Muscle of leg (tissue), 11 donors: ENCODE measurements around the gene ZFAND5. TPM values are rescaled to one million over a fixed set of nuclear protein-coding genes. Genes with fewer than 3 reads are reported as not detected.

Experiments used
- DNase-seq: peaks from one replicate; pipeline ENCODE4 v3.0.0; 2013
- H3K27ac ChIP-seq: one replicate; pipeline ENCODE4 v1.5.1; 2013; ENCODE audit warnings: mild to moderate bottlenecking, low read length, control low read depth
- H3K27me3 ChIP-seq: one replicate; pipeline ENCODE4 v1.6.1; 2013; ENCODE audit warnings: low read length; ENCODE audit not compliant: control insufficient read depth, insufficient read depth
- H3K36me3 ChIP-seq: one replicate; pipeline ENCODE4 v1.6.1; 2013; ENCODE audit warnings: low read length; ENCODE audit not compliant: control insufficient read depth, insufficient read depth
- H3K4me1 ChIP-seq: one replicate; pipeline ENCODE4 v1.6.1; 2013; ENCODE audit warnings: low read length; ENCODE audit not compliant: control insufficient read depth, insufficient read depth
- H3K4me3 ChIP-seq: one replicate; pipeline ENCODE4 v1.5.1; 2013; ENCODE audit warnings: low read length, control low read depth
- H3K9me3 ChIP-seq: replicated peaks from 2 replicates; pipeline ENCODE4 v1.6.1; 2013; ENCODE audit warnings: low read depth, low read length; ENCODE audit not compliant: control insufficient read depth
- WGBS: methylation state at CpG from one replicate; pipeline ENCODE4 v1.1.5; 2013; ENCODE audit warnings: missing lambda C conversion rate; ENCODE audit not compliant: insufficient coverage; 5-methylcytosine and 5-hydroxymethylcytosine counted together
- polyA plus RNA-seq, 8 donors: library from polyadenylated mRNA; unstranded; fragments of 120-200 nt; gene quantifications; one replicate each; pipeline versions ENCODE4 v1.2.1 to v1.2.3, GENCODE V29; 2013; ENCODE audit warnings: inconsistent platforms in 1 of 8, low replicate concordance in 1 of 8; ENCODE audit not compliant: insufficient read length in 8 of 8, insufficient read depth in 1 of 8
- total RNA-seq: library from RNA; stranded (reverse); fragments of 120-200 nt; gene quantifications from one replicate; pipeline ENCODE4 v1.2.4, GENCODE V29; 2013

The ZFAND5 gene
- total and polyA plus RNA-seq, 9 donors = 83.3 to 146 (median 132) TPM

DNA sequence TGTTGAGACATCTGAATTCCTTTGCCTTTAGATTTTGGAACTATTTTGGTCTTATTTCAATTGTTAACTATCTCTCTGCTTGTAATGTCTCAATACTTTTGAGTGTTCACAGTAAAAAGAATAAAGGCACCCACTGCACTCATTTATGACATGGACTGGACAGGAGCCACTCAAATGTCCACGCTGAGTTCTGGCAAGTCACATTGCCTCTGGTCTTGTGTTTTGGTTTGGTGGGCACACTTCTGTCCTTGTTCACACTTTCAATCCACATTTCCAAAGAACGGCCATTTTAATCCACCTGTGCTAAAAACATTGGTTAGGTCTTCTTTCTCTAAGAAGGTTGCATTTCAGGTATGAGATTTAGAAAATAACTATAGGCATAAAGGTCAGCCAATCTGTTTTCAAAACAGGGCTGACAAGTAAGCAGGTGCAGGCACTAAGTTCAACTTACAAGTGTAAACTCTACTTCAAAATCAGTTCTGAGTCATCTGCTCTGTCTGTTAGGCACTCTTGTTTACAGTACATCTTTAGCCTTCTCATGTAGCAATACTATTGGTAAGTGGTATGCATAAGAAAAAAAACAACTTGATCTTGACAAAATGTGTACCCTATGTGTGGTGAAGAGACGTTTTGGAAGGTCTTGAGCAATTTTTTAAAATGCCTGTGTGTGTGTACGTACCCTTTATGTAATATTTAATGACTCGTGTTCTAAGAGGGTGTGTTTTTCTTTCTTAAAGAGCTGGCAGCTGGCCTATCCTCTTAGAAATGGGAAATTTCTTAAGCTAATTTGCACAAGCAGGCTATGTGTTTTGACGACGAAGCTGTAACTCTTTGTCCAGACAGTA, 31.5 kb upstream of the ZFAND5 start:
- Histone ChIP-seq H3K4me1 (no peaks in the 10 kb centered on the region), H3K4me3 (no peak overlapping the region), H3K27ac (no peak overlapping the region), H3K9me3 (no peaks in the 10 kb centered on the region), H3K36me3 (no peaks in the 10 kb centered on the region), H3K27me3 (no peaks in the 10 kb centered on the region)
- DNase-seq = peak; percentile 5
- 46% methylated on average over 3 of the region's 7 CpGs for WGBS

DNA sequence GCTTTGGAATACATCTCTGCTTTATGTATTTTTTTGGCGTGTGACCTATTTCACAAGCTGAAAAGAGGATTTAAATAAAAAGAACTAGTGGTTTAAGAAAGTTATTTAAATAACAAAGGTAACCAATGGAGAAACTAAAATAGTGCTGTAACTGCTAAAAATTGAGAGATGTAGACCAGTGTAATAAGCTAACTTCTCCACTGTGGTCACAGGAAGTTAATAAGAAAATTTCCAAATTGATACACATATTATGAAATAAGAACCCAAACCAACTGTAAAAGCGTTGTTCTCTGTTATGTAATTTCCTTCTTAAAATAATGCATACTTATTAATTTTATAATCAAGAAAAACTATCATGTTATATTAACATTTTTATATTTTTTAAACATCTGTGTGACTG, 29.1 kb upstream of the ZFAND5 start:
- H3K4me3 ChIP-seq = no peak overlapping the region
- WGBS = no CpG with 5 or more reads among the region's 2 CpGs
- no peaks in the 10 kb centered on the region for H3K27me3 ChIP-seq
- no peak for DNase-seq
- H3K9me3 ChIP-seq = no peaks in the 10 kb centered on the region
- H3K27ac ChIP-seq = no peak overlapping the region
- H3K4me1 ChIP-seq = no peaks in the 10 kb centered on the region
- H3K36me3 ChIP-seq = no peaks in the 10 kb centered on the region

DNA sequence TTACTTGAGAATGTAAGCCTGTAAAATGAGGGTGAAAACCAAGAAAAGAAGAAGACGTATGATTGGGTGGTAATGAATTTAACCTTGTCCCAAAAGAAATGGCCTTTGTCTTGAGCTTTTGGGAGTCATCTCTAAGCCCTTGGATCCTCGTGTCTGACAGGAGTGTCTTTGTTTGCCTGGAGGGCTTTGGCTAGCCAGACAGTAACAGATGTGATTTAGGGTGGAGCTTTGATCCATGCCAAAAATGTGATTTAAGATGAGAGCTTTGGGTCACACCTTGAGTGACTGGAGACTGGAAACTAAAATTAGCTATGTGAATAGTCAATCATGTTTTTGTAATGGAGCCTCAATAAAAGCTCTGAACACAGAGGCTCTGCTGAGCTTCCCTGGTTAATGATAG, 25.9 kb upstream of the ZFAND5 start:
- H3K9me3 ChIP-seq = no peaks in the 10 kb centered on the region
- 36% methylated on average over 2 of the region's 2 CpGs for WGBS
- no peak for DNase-seq
- no peaks in the 10 kb centered on the region for H3K36me3 ChIP-seq
- no peak overlapping the region for H3K27ac ChIP-seq
- H3K4me1 ChIP-seq = no peaks in the 10 kb centered on the region
- H3K27me3 ChIP-seq = no peaks in the 10 kb centered on the region
- no peak overlapping the region for H3K4me3 ChIP-seq

DNA sequence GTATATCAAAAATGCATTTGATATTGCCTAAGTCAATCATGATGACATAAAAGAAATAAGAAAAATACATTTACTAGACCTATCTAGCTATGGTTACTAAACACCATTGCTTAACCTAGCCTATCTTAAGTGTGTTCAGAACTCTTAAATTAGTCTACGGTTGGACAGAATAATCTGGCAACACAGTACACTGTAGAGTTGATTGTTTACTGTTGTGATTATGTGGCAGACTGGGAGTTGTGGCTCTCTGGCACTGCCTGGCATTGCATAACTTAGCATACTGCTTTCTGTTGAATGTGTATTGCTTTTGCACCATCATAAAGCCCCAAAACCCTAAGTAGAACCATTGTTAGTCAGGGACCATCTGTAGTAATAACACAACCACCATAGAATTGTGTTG, 21.2 kb upstream of the ZFAND5 start:
- H3K9me3 ChIP-seq = no peaks in the 10 kb centered on the region
- WGBS = no CpG with 5 or more reads among the region's 1 CpG
- no peaks in the 10 kb centered on the region for H3K36me3 ChIP-seq
- H3K27ac ChIP-seq = no peak overlapping the region
- H3K4me1 ChIP-seq = peaks cover 4% of the 10 kb centered on the region
- no peak overlapping the region for H3K4me3 ChIP-seq
- no peak for DNase-seq
- no peaks in the 10 kb centered on the region for H3K27me3 ChIP-seq

DNA sequence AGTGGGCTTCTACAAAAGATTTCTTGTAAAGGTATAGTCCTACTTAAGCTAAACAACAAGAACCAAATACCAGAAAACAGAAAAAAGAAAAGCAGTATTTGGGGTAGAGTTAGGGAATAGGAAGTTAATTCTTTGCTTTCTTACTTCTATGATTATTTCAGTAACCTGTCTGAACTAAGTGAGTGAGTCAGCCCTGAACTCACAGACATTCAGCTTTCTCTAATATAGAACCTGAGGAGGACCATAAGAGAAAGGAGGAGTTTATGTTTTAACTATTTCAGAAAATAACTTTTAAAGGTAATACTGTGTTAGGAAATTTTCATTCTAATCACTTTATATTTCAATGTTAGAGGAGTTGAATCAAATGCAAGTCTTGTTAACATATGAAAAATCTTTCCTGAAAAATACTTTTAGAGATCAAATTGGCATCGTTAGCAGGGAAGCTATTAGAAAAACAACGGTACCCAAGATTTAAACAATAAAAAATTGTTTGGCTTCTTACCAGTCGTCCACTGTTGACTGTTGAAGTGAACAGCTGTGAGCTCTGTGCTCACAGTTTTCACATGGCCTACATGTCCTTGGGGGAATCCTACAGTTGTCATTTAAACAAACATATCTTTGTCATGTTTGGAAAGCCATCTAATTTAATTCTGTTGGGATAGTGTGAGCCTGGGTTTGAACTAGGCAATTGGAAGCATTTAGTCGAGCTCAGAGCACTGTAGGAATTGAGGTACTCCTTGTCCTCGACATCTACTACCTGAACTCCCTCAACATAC, 19.9 kb upstream of the ZFAND5 start:
- peak; percentile 81 for DNase-seq
- WGBS = no CpG with 5 or more reads among the region's 5 CpGs
- Histone ChIP-seq H3K27me3 (no peaks in the 10 kb centered on the region), H3K4me3 (no peak overlapping the region), H3K36me3 (no peaks in the 10 kb centered on the region), H3K27ac (peak overlapping the region; percentile 66), H3K9me3 (no peaks in the 10 kb centered on the region), H3K4me1 (peaks cover 4% of the 10 kb centered on the region)

DNA sequence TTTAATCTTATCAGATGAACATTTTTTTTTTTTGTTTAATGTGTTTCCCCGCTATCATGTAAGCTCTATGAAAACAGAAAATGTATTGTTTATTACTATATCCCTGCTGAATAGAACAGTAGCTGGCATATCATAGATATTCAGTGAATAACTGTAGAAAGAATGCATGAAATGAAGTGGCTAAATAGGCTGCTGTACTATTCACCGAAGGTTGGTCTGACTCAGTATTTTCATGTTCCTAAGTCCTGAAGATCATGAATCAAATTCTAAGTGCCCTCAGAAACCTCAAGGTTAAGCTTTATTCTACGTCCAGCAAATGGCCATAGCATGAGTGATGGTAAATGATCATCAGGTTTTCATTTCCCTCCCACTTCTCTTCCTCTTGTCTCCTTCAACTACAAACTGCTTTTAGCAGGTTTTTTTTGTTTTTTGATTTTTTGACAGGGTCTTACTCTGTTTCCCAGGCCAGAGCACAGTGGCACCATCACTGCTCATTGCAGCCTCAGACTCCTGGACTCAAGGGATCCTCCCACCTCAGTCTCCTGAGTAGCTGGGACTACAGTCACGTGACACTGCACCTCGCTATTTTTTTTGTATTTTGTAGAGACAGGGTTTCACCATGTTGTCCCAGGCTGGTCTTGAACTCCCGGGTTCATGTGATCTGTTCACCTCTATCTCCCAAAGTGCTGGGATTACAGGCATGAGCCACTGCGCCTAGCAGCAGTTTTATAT, 19.1 kb upstream of the ZFAND5 start:
- no peaks in the 10 kb centered on the region for H3K36me3 ChIP-seq
- 60% methylated on average over 1 of the region's 7 CpGs for WGBS
- peak; percentile 15 for DNase-seq
- peak overlapping the region; percentile 66 for H3K27ac ChIP-seq
- no peaks in the 10 kb centered on the region for H3K27me3 ChIP-seq
- H3K4me3 ChIP-seq = no peak overlapping the region
- peaks cover 4% of the 10 kb centered on the region for H3K4me1 ChIP-seq
- no peaks in the 10 kb centered on the region for H3K9me3 ChIP-seq

DNA sequence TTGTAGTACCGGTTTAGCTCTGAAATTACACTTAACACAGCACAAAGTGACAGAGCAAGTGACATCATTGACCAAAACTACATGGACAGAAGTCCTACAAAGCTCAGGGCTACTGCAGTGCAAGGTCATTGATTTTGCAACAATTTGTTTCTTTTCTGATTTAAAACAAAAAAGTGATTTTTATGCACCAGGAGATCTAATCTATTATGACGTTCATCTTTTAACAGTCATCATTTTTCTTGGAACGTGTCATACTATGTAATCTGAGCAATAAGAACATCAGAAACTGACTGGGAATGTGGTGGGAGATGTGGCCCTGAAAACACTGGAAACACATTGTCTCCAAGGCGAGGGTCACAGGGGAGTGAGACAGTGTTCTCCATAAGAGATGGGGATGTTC, 17.4 kb upstream of the ZFAND5 start:
- H3K4me3 ChIP-seq = no peak overlapping the region
- WGBS = no CpG with 5 or more reads among the region's 4 CpGs
- DNase-seq = no peak

DNA sequence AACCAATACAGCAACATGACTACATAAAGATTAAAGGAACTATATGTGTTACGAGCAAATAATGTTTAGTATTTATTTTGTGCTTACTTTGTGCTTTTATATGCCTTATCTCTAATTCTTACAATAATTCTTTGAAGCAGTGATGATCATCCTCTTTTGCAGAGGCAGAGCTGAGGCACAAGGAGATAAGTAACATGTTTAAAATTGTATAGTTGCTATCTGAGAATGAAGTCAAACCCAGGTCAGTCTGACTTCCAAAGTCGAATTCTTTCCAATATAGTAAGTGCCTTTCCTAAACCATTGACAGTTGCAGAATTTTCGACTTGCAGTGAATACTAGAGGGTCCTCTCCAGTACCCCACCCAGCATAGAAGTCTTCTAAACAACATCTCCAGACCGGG, 12.0 kb upstream of the ZFAND5 start:
- 90% methylated on average over 2 of the region's 4 CpGs for WGBS
- no peak for DNase-seq
- Histone ChIP-seq H3K4me1 (no peaks in the 10 kb centered on the region), H3K27me3 (no peaks in the 10 kb centered on the region), H3K4me3 (no peak overlapping the region), H3K9me3 (no peaks in the 10 kb centered on the region), H3K27ac (no peak overlapping the region), H3K36me3 (no peaks in the 10 kb centered on the region)

More for the DNA sequence above, 17.4 kb upstream of the ZFAND5 start:
- no peaks in the 10 kb centered on the region for H3K36me3 ChIP-seq
- H3K27ac ChIP-seq = no peak overlapping the region
- H3K9me3 ChIP-seq = no peaks in the 10 kb centered on the region
- no peaks in the 10 kb centered on the region for H3K27me3 ChIP-seq
- H3K4me1 ChIP-seq = peaks cover 4% of the 10 kb centered on the region

DNA sequence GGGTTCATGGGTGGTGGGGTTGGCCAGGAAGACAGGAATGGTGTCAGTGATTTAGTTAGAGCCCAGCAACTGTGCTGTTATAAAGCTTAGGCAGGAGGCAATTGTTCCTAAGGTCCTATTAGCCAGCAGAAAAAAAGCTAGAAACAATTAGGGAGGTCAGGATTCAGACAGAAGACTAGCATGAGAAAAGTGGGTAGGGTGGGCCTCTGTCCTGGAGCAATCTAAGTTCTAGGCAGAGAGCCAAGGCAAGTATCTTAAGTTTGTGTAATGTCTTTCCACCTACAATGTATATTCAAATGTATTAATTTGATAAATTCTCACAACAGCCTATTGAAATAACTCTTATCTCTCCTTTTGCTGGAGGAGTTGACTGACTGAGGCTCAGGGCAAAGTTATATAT, 6.1 kb upstream of the ZFAND5 start:
- Histone ChIP-seq H3K4me3 (no peak overlapping the region), H3K27ac (no peak overlapping the region), H3K4me1 (no peaks in the 10 kb centered on the region), H3K27me3 (no peaks in the 10 kb centered on the region), H3K36me3 (no peaks in the 10 kb centered on the region), H3K9me3 (no peaks in the 10 kb centered on the region)
- DNase-seq = no peak
